SK-N-DZ (cell line): ENCODE results near the gene PLCB4.

Experiments
- DNase-seq: peaks from one replicate; pipeline ENCODE4 v3.0.0-alpha.2; 2015; ENCODE audit warnings: low spot score

PLCB4 gene

GRCh38 chr20:9491324-9491723 lies 422.4 kb downstream of the PLCB4 start:
- no peak for DNase-seq

GRCh38 chr20:9492067-9492466 lies 423.2 kb downstream of the PLCB4 start:
- DNase-seq = no peak

- DNase-seq = no peak
These were observed 424.9 kb downstream of the PLCB4 start for GRCh38 chr20:9493803-9494202.

GRCh38 chr20:9495701-9496100 lies 426.8 kb downstream of the PLCB4 start:
- DNase-seq = no peak

GRCh38 chr20:9496155-9496554 lies 427.3 kb downstream of the PLCB4 start:
- no peak for DNase-seq

- DNase-seq = no peak
These were observed 429.4 kb downstream of the PLCB4 start for GRCh38 chr20:9498322-9498721.

GRCh38 chr20:9499126-9499899 lies 430.4 kb downstream of the PLCB4 start:
- DNase-seq = no peak

GRCh38 chr20:9500121-9500520 lies 431.2 kb downstream of the PLCB4 start:
- DNase-seq = no peak

- no peak for DNase-seq
These were observed 432.6 kb downstream of the PLCB4 start for GRCh38 chr20:9501473-9501872.

GRCh38 chr20:9503526-9504245 lies 434.8 kb downstream of the PLCB4 start:
- DNase-seq = no peak

GRCh38 chr20:9506280-9506821 lies 437.5 kb downstream of the PLCB4 start:
- no peak for DNase-seq

- DNase-seq = no peak
These were observed 438.1 kb downstream of the PLCB4 start for GRCh38 chr20:9506964-9507369.

- DNase-seq = no peak
These were observed 438.8 kb downstream of the PLCB4 start for GRCh38 chr20:9507544-9508239.

- no peak for DNase-seq
These were observed 439.4 kb downstream of the PLCB4 start for GRCh38 chr20:9508240-9508661.

- no peak for DNase-seq
These were observed 439.9 kb downstream of the PLCB4 start for GRCh38 chr20:9508696-9509178.

GRCh38 chr20:9509246-9509645 lies 440.4 kb downstream of the PLCB4 start:
- no peak for DNase-seq

GRCh38 chr20:9510911-9511310 lies 442.0 kb downstream of the PLCB4 start:
- no peak for DNase-seq

GRCh38 chr20:9514072-9514460 lies 445.2 kb downstream of the PLCB4 start:
- no peak for DNase-seq

GRCh38 chr20:9514461-9515213 lies 445.8 kb downstream of the PLCB4 start, which contains the start of gene LAMP5:
LAMP5 (plus strand) TSS chr20:9514590; CDS start chr20:9514853, 263 bp downstream.
- DNase-seq = peak; percentile 64

GRCh38 chr20:9515214-9515585 lies 446.3 kb downstream of the PLCB4 start:
- DNase-seq = peak; percentile 9

- peak; percentile 29 for DNase-seq
These were observed 446.9 kb downstream of the PLCB4 start for GRCh38 chr20:9515741-9516233.
